OCI-LY7 (cell line): ENCODE measurements around the gene FASTK. TPM values are rescaled to one million over a fixed set of nuclear protein-coding genes. Genes with fewer than 3 reads are reported as not detected.

Experiments
- BruUV-seq: library from RNA; stranded (reverse); fragments of 400-500 nt; replicated peaks from 2 replicates; lab custom pipeline; 2021; lab: Mats Ljungman, UMichigan
- CTCF ChIA-PET: fragments of 300-600 bp; sonication (Branson Sonifier 250); formaldehyde crosslinking; loops from one replicate; lab custom pipeline; 2022; ENCODE audit warnings: antibody characterized with exemption; ENCODE audit not compliant: unreplicated experiment; lab: Charles Lee
- POLR2A ChIA-PET: fragments of 300-600 bp; sonication (Branson Sonifier 250); formaldehyde crosslinking; loops from one replicate; lab custom pipeline; 2022; ENCODE audit warnings: antibody characterized with exemption; lab: Charles Lee
- DNase-seq: peaks from one replicate; pipeline ENCODE4 v3.0.0-alpha.2; 2015; ENCODE audit warnings: low spot score
- H2AFZ ChIP-seq: fragments of 200-600 bp; sonication (generic), shearing (Covaris generic); 2 replicates; pipeline ENCODE4 v1.6.1; 2014; ENCODE audit warnings: mild to moderate bottlenecking, antibody characterized with exemption, low read length, moderate library complexity
- H3K27ac ChIP-seq: fragments of 200-600 bp; sonication (generic); 2 replicates; pipeline ENCODE4 v1.5.1; 2014; ENCODE audit warnings: mixed run types, low read depth, mild to moderate bottlenecking, moderate library complexity, low read length, inconsistent platforms; ENCODE audit not compliant: poor library complexity, severe bottlenecking
- H3K36me3 ChIP-seq: fragments of 200-600 bp; sonication (generic); 2 replicates; pipeline ENCODE4 v1.6.1; 2014; ENCODE audit warnings: mild to moderate bottlenecking, antibody characterized with exemption, low read length, moderate library complexity, mixed read lengths; ENCODE audit not compliant: insufficient read depth
- H3K4me1 ChIP-seq: fragments of 200-600 bp; sonication (generic); 2 replicates; pipeline ENCODE4 v1.5.1; 2014; ENCODE audit warnings: mild to moderate bottlenecking, low read length; ENCODE audit not compliant: insufficient read depth, poor library complexity, severe bottlenecking
- H3K4me2 ChIP-seq: fragments of 200-600 bp; sonication (generic); 2 replicates; pipeline ENCODE4 v1.6.1; 2014; ENCODE audit warnings: mild to moderate bottlenecking, low read length
- H3K4me3 ChIP-seq: fragments of 200-600 bp; sonication (generic); 2 replicates; pipeline ENCODE4 v1.5.1; 2014; ENCODE audit warnings: mild to moderate bottlenecking, low read depth, low read length; ENCODE audit not compliant: poor library complexity, severe bottlenecking
- H3K79me2 ChIP-seq: fragments of 200-600 bp; sonication (generic); 2 replicates; pipeline ENCODE4 v1.6.1; 2016; ENCODE audit warnings: low read depth, mild to moderate bottlenecking, low read length, moderate library complexity, mixed read lengths; ENCODE audit not compliant: insufficient read depth
- H3K9me2 ChIP-seq: fragments of 200-600 bp; sonication (generic); 2 replicates; pipeline ENCODE4 v1.6.1; 2016; ENCODE audit warnings: mild to moderate bottlenecking, low read length, mixed read lengths; ENCODE audit not compliant: insufficient read depth
- H3K9me3 ChIP-seq: fragments of 200-600 bp; sonication (generic); 2 replicates; pipeline ENCODE4 v1.6.1; 2014; ENCODE audit warnings: mild to moderate bottlenecking, mixed run types, low read length, mixed read lengths
- H4K20me1 ChIP-seq: fragments of 200-600 bp; sonication (generic); 2 replicates; pipeline ENCODE4 v1.6.1; 2014; ENCODE audit warnings: mild to moderate bottlenecking, antibody characterized with exemption, low read length, moderate library complexity, mixed read lengths; ENCODE audit not compliant: insufficient read depth
- CTCF ChIP-seq: fragments of 200-600 bp; sonication (generic); conservative IDR thresholded peaks from 2 replicates; pipeline ENCODE4 v1.5.1; 2014; ENCODE audit warnings: mild to moderate bottlenecking, antibody characterized with exemption, low read length, moderate library complexity, mixed read lengths
- EZH2phosphoT487 ChIP-seq: fragments of 200-600 bp; sonication (generic); IDR thresholded peaks from 2 replicates; pipeline ENCODE4 v1.6.1; 2018; ENCODE audit warnings: low read depth, borderline replicate concordance, mild to moderate bottlenecking, mixed run types, antibody characterized with exemption, low read length, moderate library complexity, mixed read lengths
- intact Hi-C: fragments of 100-400 bp; cut with micrococcal nuclease; formaldehyde crosslinking; loops from one replicate; pipeline ENCODE4 v1.10.0; 2022; ENCODE audit not compliant: unreplicated experiment
- total RNA-seq, 2 experiments: library from RNA; depleted of rRNA in 1 of 2; stranded (reverse); fragments of >200 nt in 1 of 2; shearing (Covaris generic) in 1 of 2; gene quantifications; 2 replicates each; pipeline ENCODE4 v1.2.3, GENCODE V29; 2014 to 2022

FASTK gene
- total RNA-seq, 2 experiments from 2014 or later: 90.5 to 118 TPM

- Histone ChIP-seq H3K27ac (peak overlapping the region; percentile 70), H3K9me3 (no peaks in the 10 kb centered on the region), H3K4me3 (peak overlapping the region; percentile 98), H4K20me1 (no peaks in the 10 kb centered on the region), H3K9me2 (no peaks in the 10 kb centered on the region), H3K36me3 (peaks cover 8% of the 10 kb centered on the region), H3K4me2 (peak overlapping the region; percentile 98), H3K4me1 (peaks cover 37% of the 10 kb centered on the region), H3K79me2 (peaks cover 14% of the 10 kb centered on the region; the same call in 1 of the 2 replicates), H2AFZ (peak overlapping the region; percentile 87; the same call in 1 of the 2 replicates)
- ChIA-PET POLR2A (interaction anchor here (0.7 to 1.3 kb wide), 5 partner anchors 8 to 51 kb away, joined by 3 read pairs; partner anchors contain the start of genes ABCB8 and TMUB1), CTCF (interaction anchor here (0.6 to 1.1 kb wide), 2 partner anchors 27 to 1060 kb away, joined by 3 to 4 read pairs; no protein-coding TSS in a partner anchor)
- peak; percentile 99 for DNase-seq
- TF ChIP-seq EZH2phosphoT487: no peak
- no peak for TF ChIP-seq CTCF
- no TSS peak for BruUV-seq
- intact Hi-C loops: loop anchor here (1.0 kb wide), 1 partner anchor 30 kb away; the partner anchor contains the start of gene ABCB8
These were observed 22.4 kb downstream of the FASTK start for GRCh38 chr7:151057989-151058780.

- ChIA-PET CTCF (interaction anchor here (0.6 to 1.1 kb wide), 2 partner anchors 28 to 1061 kb away, joined by 3 to 4 read pairs; no protein-coding TSS in a partner anchor), POLR2A (interaction anchor here (0.7 to 1.2 kb wide), 2 partner anchors 27 to 52 kb away, joined by 3 read pairs; no protein-coding TSS in a partner anchor)
- Histone ChIP-seq H3K36me3 (peaks cover 8% of the 10 kb centered on the region), H3K9me3 (no peaks in the 10 kb centered on the region), H3K79me2 (peaks cover 14% of the 10 kb centered on the region; the same call in 1 of the 2 replicates), H3K4me1 (peaks cover 40% of the 10 kb centered on the region), H3K27ac (peak within 1 kb of the TSS; percentile 70), H3K4me2 (peak within 1 kb of the TSS; percentile 98), H3K9me2 (no peaks in the 10 kb centered on the region), H2AFZ (peak within 1 kb of the TSS; percentile 87; the same call in 1 of the 2 replicates), H3K4me3 (peak within 1 kb of the TSS; percentile 98), H4K20me1 (no peaks in the 10 kb centered on the region)
- TF ChIP-seq CTCF (no peak), EZH2phosphoT487 (no peak)
- intact Hi-C loops: no loop called here
- no peak for DNase-seq
- no TSS peak for BruUV-seq
These were observed 23.1 kb downstream of the FASTK start, which contains the start of gene CDK5 for GRCh38 chr7:151057506-151057988. TSS of gene CDK5 (minus strand) at chr7:151057897. CDS start at chr7:151057848, 49 bp downstream.
